GM12878 (cell line): ENCODE results near the gene COL25A1. TPM values are rescaled to one million over a fixed set of nuclear protein-coding genes. Genes with fewer than 3 reads are reported as not detected.

Source experiments
- ATAC-seq: fragments of 200-7000 bp; cut with Tn5 transposase; 3 replicates; pipeline ENCODE4 v1.9.1; 2020; ENCODE audit warnings: mild to moderate bottlenecking, moderate library complexity
- BruUV-seq: library from RNA; stranded (reverse); fragments of 400-500 nt; replicated peaks from 2 replicates; lab custom pipeline; 2021; lab: Mats Ljungman, UMichigan
- CTCF ChIA-PET: fragments of 300-600 bp; sonication (Branson Sonifier 250); formaldehyde crosslinking; extraction: SDS; loops from one replicate; lab custom pipeline; 2021; ENCODE audit warnings: inconsistent platforms; lab: Yijun Ruan, JAX
- POLR2A ChIA-PET: fragments of 350-600 bp; formaldehyde crosslinking; extraction: SDS; loops from one replicate; lab custom pipeline; 2021; ENCODE audit warnings: inconsistent platforms; lab: Charles Lee
- RAD21 ChIA-PET: fragments of 300-600 bp; sonication (Branson Sonifier 250); formaldehyde crosslinking; loops from one replicate; lab custom pipeline; 2023; ENCODE audit warnings: antibody characterized with exemption; ENCODE audit not compliant: unreplicated experiment; lab: Charles Lee
- SMC1A ChIA-PET: fragments of 300-600 bp; sonication (Branson Sonifier 250); formaldehyde crosslinking; loops from one replicate; lab custom pipeline; 2023; ENCODE audit not compliant: unreplicated experiment, uncharacterized antibody; lab: Charles Lee
- DNase-seq: peaks from one replicate; pipeline ENCODE4 v3.0.0-alpha.2; 2011; ENCODE audit warnings: low read depth, low spot score
- FAIRE-seq: peaks from 3 replicates; lab custom pipeline; 2011; peaks lifted over from hg19 to GRCh38; lab: Jason Lieb, UNC
- H2AFZ ChIP-seq: 2 replicates; pipeline ENCODE4 v1.6.0; 2011; ENCODE audit warnings: low read depth, low read length, control low read depth; ENCODE audit not compliant: control insufficient read depth
- H3K27ac ChIP-seq: 2 replicates; pipeline ENCODE4 v1.5.1; 2011; ENCODE audit warnings: control low read depth; ENCODE audit not compliant: control insufficient read depth, insufficient read depth
- H3K27me3 ChIP-seq, 2 experiments: replicated peaks in 1 of 2; 2 replicates each; pipeline versions ENCODE4 v1.6.0 to v1.6.1; 2011; ENCODE audit warnings: low read length in 1 of 2; ENCODE audit not compliant: control insufficient read depth in 2 of 2, insufficient read depth in 2 of 2
- H3K36me3 ChIP-seq, 2 experiments: 2 replicates each; pipeline ENCODE4 v1.5.1; 2011; ENCODE audit warnings: low read length in 1 of 2; ENCODE audit not compliant: control insufficient read depth in 2 of 2, insufficient read depth in 2 of 2
- H3K4me1 ChIP-seq: 2 replicates; pipeline ENCODE4 v1.6.1; 2011; ENCODE audit warnings: mild to moderate bottlenecking, low read length, moderate library complexity, mixed read lengths; ENCODE audit not compliant: control insufficient read depth, insufficient read depth
- H3K4me2 ChIP-seq: 2 replicates; pipeline ENCODE4 v1.6.0; 2011; ENCODE audit warnings: control low read depth; ENCODE audit not compliant: control insufficient read depth, insufficient read depth
- H3K4me3 ChIP-seq: fragments of 200-600 bp; sonication (generic); 2 replicates; pipeline ENCODE4 v1.5.1; 2016
- H3K79me2 ChIP-seq: 2 replicates; pipeline ENCODE4 v1.6.0; 2011; ENCODE audit warnings: low read length; ENCODE audit not compliant: control insufficient read depth, insufficient read depth
- H3K9ac ChIP-seq: 2 replicates; pipeline ENCODE4 v1.8.0; 2011; ENCODE audit warnings: low read length, control low read depth, mixed read lengths; ENCODE audit not compliant: control insufficient read depth, insufficient read depth
- H3K9me3 ChIP-seq: replicated peaks from 3 replicates; pipeline ENCODE4 v1.5.1; 2011; ENCODE audit warnings: mild to moderate bottlenecking, low read length; ENCODE audit not compliant: control insufficient read depth, insufficient read depth
- H4K20me1 ChIP-seq: 2 replicates; pipeline ENCODE4 v1.6.0; 2011; ENCODE audit not compliant: control insufficient read depth, insufficient read depth
- BMI1 ChIP-seq: fragments of 450-650 bp; IDR thresholded peaks from 2 replicates; pipeline ENCODE4 v1.6.1; 2016; ENCODE audit warnings: mild to moderate bottlenecking, moderate library complexity, borderline replicate concordance
- CHD1 ChIP-seq: IDR thresholded peaks from 2 replicates; pipeline ENCODE4 v1.6.1; 2012; ENCODE audit warnings: low read depth, low read length, improper control_type of control experiment
- GABPA ChIP-seq: IDR thresholded peaks from 2 replicates; pipeline ENCODE4 v1.6.1; 2014; ENCODE audit warnings: antibody characterized with exemption, low read depth, mild to moderate bottlenecking, inconsistent platforms
- MEF2A ChIP-seq: IDR thresholded peaks from 2 replicates; pipeline ENCODE4 v1.6.1; 2011; ENCODE audit warnings: low read depth, mild to moderate bottlenecking, low read length, moderate library complexity; ENCODE audit not compliant: insufficient read depth
- NFIC ChIP-seq: IDR thresholded peaks from 2 replicates; pipeline ENCODE4 v1.6.1; 2012; ENCODE audit warnings: low read depth, mild to moderate bottlenecking, inconsistent platforms, low read length, moderate library complexity
- POLR2A ChIP-seq: IDR thresholded peaks from 2 replicates; pipeline ENCODE4 v1.6.1; 2011; ENCODE audit warnings: low read depth, mild to moderate bottlenecking, low read length
- RELA ChIP-seq: fragments of 450-650 bp; IDR thresholded peaks from 2 replicates; pipeline ENCODE4 v1.8.0; 2014; ENCODE audit warnings: borderline replicate concordance; ENCODE audit not compliant: partially characterized antibody
- RFX5 ChIP-seq: IDR thresholded peaks from 2 replicates; pipeline ENCODE4 v1.6.1; 2011; ENCODE audit warnings: low read depth, low read length, improper control_type of control experiment
- SIN3A ChIP-seq: IDR thresholded peaks from 2 replicates; pipeline ENCODE4 v1.6.1; 2012; ENCODE audit warnings: low read depth, low read length, improper control_type of control experiment
- SMAD5 ChIP-seq: IDR thresholded peaks from 2 replicates; pipeline ENCODE4 v1.6.1; 2016; ENCODE audit warnings: antibody characterized with exemption, low read depth
- WGBS: methylation state at CpG from one replicate; pipeline ENCODE4 v1.1.6; 2016; ENCODE audit warnings: low lambda C conversion rate; ENCODE audit not compliant: insufficient replicate concordance, insufficient coverage; ENCODE audit errors: missing lambda C conversion rate; 5-methylcytosine and 5-hydroxymethylcytosine counted together
- in situ Hi-C: fragments of 300-500 bp; cut with MboI; formaldehyde crosslinking; loops from 9 replicates; pipeline ENCODE4 v1.14.3; 2018; ENCODE audit warnings: mixed read lengths
- intact Hi-C: fragments of 100-400 bp; cut with micrococcal nuclease; formaldehyde crosslinking; loops from one replicate; pipeline ENCODE4 v1.14.2; 2022; ENCODE audit not compliant: unreplicated experiment
- polyA plus RNA-seq, 11 experiments: library from polyadenylated mRNA; depleted of rRNA in 4 of 11; unstranded in 6 of 11; stranded (reverse) in 5 of 11; fragments of >200 nt; fragmentation: Nextera tagmentation in 4 of 11; fragmentation: Illumina TruSeq in 1 of 11; extraction: Ambion mirVana in 4 of 11; extraction: Trizol in 1 of 11; gene quantifications; 1 replicate in 1 of 11; 2 replicates in 10 of 11; pipeline versions ENCODE4 v1.2.1 to v1.2.3, GENCODE V29; 2011 to 2016; ENCODE audit warnings: inconsistent platforms in 2 of 11, missing spikeins in 2 of 11, low read depth in 1 of 11
- total RNA-seq, 4 experiments: library from RNA; depleted of rRNA in 3 of 4; stranded (reverse); fragments of >200 nt in 3 of 4; fragmentation: Illumina TruSeq in 1 of 4; extraction: Trizol in 1 of 4; gene quantifications; 2 replicates each; pipeline versions ENCODE4 v1.2.1 to v1.2.3, GENCODE V29; 2013 to 2021
- TF ChIP-seq, protein P1 (sequence below): IDR thresholded peaks from 2 replicates; pipeline ENCODE4 v1.6.1; 2012; ENCODE audit warnings: low read depth, low read length, improper control_type of control experiment
- TF ChIP-seq, protein P2 (sequence below): fragments of 450-650 bp; IDR thresholded peaks from 2 replicates; pipeline ENCODE4 v1.6.1; 2016; ENCODE audit warnings: mild to moderate bottlenecking, moderate library complexity, borderline replicate concordance
- TF ChIP-seq, protein P3 (sequence below), 3 experiments: IDR thresholded peaks in 2 of 3; conservative IDR thresholded peaks in 1 of 3; 2 replicates each; pipeline ENCODE4 v1.5.1; 2011; ENCODE audit warnings: low read depth in 3 of 3, low read length in 3 of 3, mild to moderate bottlenecking in 3 of 3, control low read depth in 2 of 3, moderate library complexity in 2 of 3, inconsistent platforms in 1 of 3, mixed read lengths in 1 of 3; ENCODE audit not compliant: control insufficient read depth in 2 of 3, insufficient read depth in 1 of 3; ENCODE audit errors: extremely low read depth in 1 of 3
- TF ChIP-seq, protein P4 (sequence below): IDR thresholded peaks from 2 replicates; pipeline ENCODE4 v1.6.1; 2011; ENCODE audit warnings: borderline replicate concordance, low read depth, mild to moderate bottlenecking, moderate library complexity, mixed read lengths, low read length; ENCODE audit not compliant: insufficient read depth; ENCODE audit errors: extremely low read length

The COL25A1 gene
- total and polyA plus RNA-seq, 10 of the 15 experiments (the other 5 are each of a cell fraction or from before 2014, with no cell fraction given): 0.01 to 0.26 (median 0.12) TPM; not detected in 6

DNA sequence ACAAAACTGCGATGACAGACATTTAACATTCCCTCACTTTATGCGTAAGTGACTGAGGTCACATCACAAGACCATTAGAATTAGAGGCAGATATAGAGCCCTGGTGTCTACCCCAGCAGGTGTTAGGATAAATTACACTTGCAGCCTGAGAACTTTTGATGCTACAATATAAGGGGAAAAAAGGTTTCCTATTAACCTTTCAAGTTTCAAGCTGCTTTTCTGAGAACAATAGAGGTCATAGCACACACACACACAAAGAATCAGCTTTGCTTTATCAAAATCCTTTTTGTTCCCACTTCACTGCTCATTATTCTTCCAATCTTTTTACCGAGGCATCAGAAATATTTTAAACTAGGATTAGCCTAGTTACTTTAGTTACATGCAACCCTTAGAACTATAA is 119.8 kb downstream of the COL25A1 start:
- H3K4me3 ChIP-seq: no peak overlapping the region
- SMC1A ChIA-PET: no interaction called here
- no peaks in the 10 kb centered on the region for H3K79me2 ChIP-seq
- no peak overlapping the region for H2AFZ ChIP-seq
- DNase-seq: no peak
- no TSS peak for BruUV-seq
- H3K4me2 ChIP-seq: no peak overlapping the region
- H3K9me3 ChIP-seq: no peaks in the 10 kb centered on the region
- POLR2A ChIA-PET: no interaction called here
- H3K36me3 ChIP-seq: no peaks in the 10 kb centered on the region
- no peak overlapping the region for H3K9ac ChIP-seq
- intact Hi-C loops (no loop called here), in situ Hi-C loops (no loop called here)
- RAD21 ChIA-PET: no interaction called here
- no peaks in the 10 kb centered on the region for H3K4me1 ChIP-seq
- 32% methylated on average over 2 of the region's 3 CpGs for WGBS
- CTCF ChIA-PET: no interaction called here
- no peaks in the 10 kb centered on the region for H3K27me3 ChIP-seq
- FAIRE-seq: no peak
- H4K20me1 ChIP-seq: no peaks in the 10 kb centered on the region
- H3K27ac ChIP-seq: no peak overlapping the region
- TF ChIP-seq POLR2A: no peak
- TF ChIP-seq SIN3A: no peak
- TF ChIP-seq RELA: no peak
- no peak for TF ChIP-seq RFX5
- no peak for TF ChIP-seq SMAD5
- no peak for TF ChIP-seq BMI1
- TF ChIP-seq, protein P1, sequence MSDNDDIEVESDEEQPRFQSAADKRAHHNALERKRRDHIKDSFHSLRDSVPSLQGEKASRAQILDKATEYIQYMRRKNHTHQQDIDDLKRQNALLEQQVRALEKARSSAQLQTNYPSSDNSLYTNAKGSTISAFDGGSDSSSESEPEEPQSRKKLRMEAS: no peak
- no peak for TF ChIP-seq GABPA
- no peak for TF ChIP-seq CHD1
- TF ChIP-seq, protein P2, sequence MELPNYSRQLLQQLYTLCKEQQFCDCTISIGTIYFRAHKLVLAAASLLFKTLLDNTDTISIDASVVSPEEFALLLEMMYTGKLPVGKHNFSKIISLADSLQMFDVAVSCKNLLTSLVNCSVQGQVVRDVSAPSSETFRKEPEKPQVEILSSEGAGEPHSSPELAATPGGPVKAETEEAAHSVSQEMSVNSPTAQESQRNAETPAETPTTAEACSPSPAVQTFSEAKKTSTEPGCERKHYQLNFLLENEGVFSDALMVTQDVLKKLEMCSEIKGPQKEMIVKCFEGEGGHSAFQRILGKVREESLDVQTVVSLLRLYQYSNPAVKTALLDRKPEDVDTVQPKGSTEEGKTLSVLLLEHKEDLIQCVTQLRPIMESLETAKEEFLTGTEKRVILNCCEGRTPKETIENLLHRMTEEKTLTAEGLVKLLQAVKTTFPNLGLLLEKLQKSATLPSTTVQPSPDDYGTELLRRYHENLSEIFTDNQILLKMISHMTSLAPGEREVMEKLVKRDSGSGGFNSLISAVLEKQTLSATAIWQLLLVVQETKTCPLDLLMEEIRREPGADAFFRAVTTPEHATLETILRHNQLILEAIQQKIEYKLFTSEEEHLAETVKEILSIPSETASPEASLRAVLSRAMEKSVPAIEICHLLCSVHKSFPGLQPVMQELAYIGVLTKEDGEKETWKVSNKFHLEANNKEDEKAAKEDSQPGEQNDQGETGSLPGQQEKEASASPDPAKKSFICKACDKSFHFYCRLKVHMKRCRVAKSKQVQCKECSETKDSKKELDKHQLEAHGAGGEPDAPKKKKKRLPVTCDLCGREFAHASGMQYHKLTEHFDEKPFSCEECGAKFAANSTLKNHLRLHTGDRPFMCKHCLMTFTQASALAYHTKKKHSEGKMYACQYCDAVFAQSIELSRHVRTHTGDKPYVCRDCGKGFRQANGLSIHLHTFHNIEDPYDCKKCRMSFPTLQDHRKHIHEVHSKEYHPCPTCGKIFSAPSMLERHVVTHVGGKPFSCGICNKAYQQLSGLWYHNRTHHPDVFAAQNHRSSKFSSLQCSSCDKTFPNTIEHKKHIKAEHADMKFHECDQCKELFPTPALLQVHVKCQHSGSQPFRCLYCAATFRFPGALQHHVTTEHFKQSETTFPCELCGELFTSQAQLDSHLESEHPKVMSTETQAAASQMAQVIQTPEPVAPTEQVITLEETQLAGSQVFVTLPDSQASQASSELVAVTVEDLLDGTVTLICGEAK: no peak
- TF ChIP-seq, protein P3, sequence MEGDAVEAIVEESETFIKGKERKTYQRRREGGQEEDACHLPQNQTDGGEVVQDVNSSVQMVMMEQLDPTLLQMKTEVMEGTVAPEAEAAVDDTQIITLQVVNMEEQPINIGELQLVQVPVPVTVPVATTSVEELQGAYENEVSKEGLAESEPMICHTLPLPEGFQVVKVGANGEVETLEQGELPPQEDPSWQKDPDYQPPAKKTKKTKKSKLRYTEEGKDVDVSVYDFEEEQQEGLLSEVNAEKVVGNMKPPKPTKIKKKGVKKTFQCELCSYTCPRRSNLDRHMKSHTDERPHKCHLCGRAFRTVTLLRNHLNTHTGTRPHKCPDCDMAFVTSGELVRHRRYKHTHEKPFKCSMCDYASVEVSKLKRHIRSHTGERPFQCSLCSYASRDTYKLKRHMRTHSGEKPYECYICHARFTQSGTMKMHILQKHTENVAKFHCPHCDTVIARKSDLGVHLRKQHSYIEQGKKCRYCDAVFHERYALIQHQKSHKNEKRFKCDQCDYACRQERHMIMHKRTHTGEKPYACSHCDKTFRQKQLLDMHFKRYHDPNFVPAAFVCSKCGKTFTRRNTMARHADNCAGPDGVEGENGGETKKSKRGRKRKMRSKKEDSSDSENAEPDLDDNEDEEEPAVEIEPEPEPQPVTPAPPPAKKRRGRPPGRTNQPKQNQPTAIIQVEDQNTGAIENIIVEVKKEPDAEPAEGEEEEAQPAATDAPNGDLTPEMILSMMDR (IDR thresholded peaks at IDR 0.05 in 2 of 3, conservative IDR thresholded peaks at IDR 0.05 in 1 of 3; ENCODE audit: control insufficient read depth in 2 of 3, extremely low read depth in 1 of 3, insufficient read depth in 1 of 3, low read depth in 3 of 3, low read length in 3 of 3): no peak
- TF ChIP-seq, protein P4, sequence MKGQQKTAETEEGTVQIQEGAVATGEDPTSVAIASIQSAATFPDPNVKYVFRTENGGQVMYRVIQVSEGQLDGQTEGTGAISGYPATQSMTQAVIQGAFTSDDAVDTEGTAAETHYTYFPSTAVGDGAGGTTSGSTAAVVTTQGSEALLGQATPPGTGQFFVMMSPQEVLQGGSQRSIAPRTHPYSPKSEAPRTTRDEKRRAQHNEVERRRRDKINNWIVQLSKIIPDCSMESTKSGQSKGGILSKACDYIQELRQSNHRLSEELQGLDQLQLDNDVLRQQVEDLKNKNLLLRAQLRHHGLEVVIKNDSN: no peak
- no peak for TF ChIP-seq NFIC
- TF ChIP-seq MEF2A: no peak
- no peak for ATAC-seq
